IPS DF 6.9 (cell line): ENCODE data around the gene ACTL6B.

Experiments
- DNase-seq: peaks from one replicate; pipeline ENCODE4 v3.0.0-alpha.2; 2013; ENCODE audit warnings: low read depth, low spot score
- H3K27ac ChIP-seq: one replicate; pipeline ENCODE4 v1.5.1; 2013; ENCODE audit warnings: low read length, control low read depth
- H3K27me3 ChIP-seq: 2 replicates; pipeline ENCODE4 v1.6.1; 2013; ENCODE audit warnings: mild to moderate bottlenecking, low read length; ENCODE audit not compliant: control insufficient read depth, insufficient read depth
- H3K36me3 ChIP-seq: 2 replicates; pipeline ENCODE4 v1.6.1; 2013; ENCODE audit warnings: low read length; ENCODE audit not compliant: control insufficient read depth, insufficient read depth
- H3K4me1 ChIP-seq: 2 replicates; pipeline ENCODE4 v1.6.1; 2013; ENCODE audit warnings: low read length; ENCODE audit not compliant: control insufficient read depth, insufficient read depth
- H3K4me3 ChIP-seq: 2 replicates; pipeline ENCODE4 v1.5.1; 2013; ENCODE audit warnings: mild to moderate bottlenecking, low read length
- H3K9me3 ChIP-seq: 2 replicates; pipeline ENCODE4 v1.6.1; 2013; ENCODE audit warnings: low read length, inconsistent platforms; ENCODE audit not compliant: control insufficient read depth, insufficient read depth
- WGBS: extraction: QIAGEN DNeasy Blood & Tissue Kit; methylation state at CpG from one replicate; pipeline ENCODE4 v1.1.7; 2013; ENCODE audit warnings: mixed read lengths, missing lambda C conversion rate; ENCODE audit not compliant: insufficient read length, insufficient coverage; 5-methylcytosine and 5-hydroxymethylcytosine counted together

Gene ACTL6B

GRCh38 chr7:100609958-100610357, 46.3 kb downstream of the ACTL6B start:
- no peaks in the 10 kb centered on the region for H3K9me3 ChIP-seq
- H3K4me3 ChIP-seq = no peak overlapping the region
- no peaks in the 10 kb centered on the region for H3K27me3 ChIP-seq
- H3K4me1 ChIP-seq = peaks cover 3% of the 10 kb centered on the region
- DNase-seq = no peak
- H3K27ac ChIP-seq = no peak overlapping the region
- 0 out of 2 replicates have a peak, but pooled peaks cover 5% of the 10 kb centered on the region for H3K36me3 ChIP-seq
- no CpG with 5 or more reads among the region's 5 CpGs for WGBS

- H3K4me1 ChIP-seq = no peaks in the 10 kb centered on the region; the same call in none of the 2 replicates
- H3K4me3 ChIP-seq = no peak overlapping the region
- no peak for DNase-seq
- no peak overlapping the region for H3K27ac ChIP-seq
- no CpG with 5 or more reads among the region's 8 CpGs for WGBS
- no peaks in the 10 kb centered on the region for H3K9me3 ChIP-seq
- H3K27me3 ChIP-seq = no peaks in the 10 kb centered on the region
- 0 out of 2 replicates have a peak, but pooled peaks cover 5% of the 10 kb centered on the region for H3K36me3 ChIP-seq
Measured at GRCh38 chr7:100607111-100607510, 49.1 kb downstream of the ACTL6B start.

- H3K27me3 ChIP-seq = no peaks in the 10 kb centered on the region
- no CpG with 5 or more reads among the region's 12 CpGs for WGBS
- no peaks in the 10 kb centered on the region; the same call in none of the 2 replicates for H3K4me1 ChIP-seq
- 0 out of 2 replicates have a peak, but pooled peaks cover 5% of the 10 kb centered on the region for H3K36me3 ChIP-seq
- H3K4me3 ChIP-seq = no peak overlapping the region
- H3K27ac ChIP-seq = no peak overlapping the region
- H3K9me3 ChIP-seq = no peaks in the 10 kb centered on the region
- DNase-seq = no peak
Measured at GRCh38 chr7:100606313-100606712, 49.9 kb downstream of the ACTL6B start.

GRCh38 chr7:100604976-100605911, 51.0 kb downstream of the ACTL6B start:
- Histone ChIP-seq H3K27ac (no peak overlapping the region), H3K36me3 (0 out of 2 replicates have a peak, but pooled peaks cover 5% of the 10 kb centered on the region), H3K4me1 (peaks cover 3% of the 10 kb centered on the region), H3K4me3 (peak overlapping the region; percentile 46; the same call in 1 of the 2 replicates), H3K27me3 (no peaks in the 10 kb centered on the region), H3K9me3 (no peaks in the 10 kb centered on the region)
- WGBS = no CpG with 5 or more reads among the region's 68 CpGs
- no peak for DNase-seq

GRCh38 chr7:100604028-100604975, 51.9 kb downstream of the ACTL6B start:
- no peak overlapping the region for H3K27ac ChIP-seq
- H3K4me3 ChIP-seq = peak overlapping the region; percentile 46; the same call in 1 of the 2 replicates
- no peaks in the 10 kb centered on the region for H3K27me3 ChIP-seq
- H3K9me3 ChIP-seq = no peaks in the 10 kb centered on the region
- H3K36me3 ChIP-seq = 0 out of 2 replicates have a peak, but pooled peaks cover 5% of the 10 kb centered on the region
- no peak for DNase-seq
- WGBS = no CpG with 5 or more reads among the region's 70 CpGs
- H3K4me1 ChIP-seq = peaks cover 3% of the 10 kb centered on the region

- Histone ChIP-seq H3K4me3 (peak overlapping the region; percentile 39; the same call in 1 of the 2 replicates), H3K4me1 (peaks cover 3% of the 10 kb centered on the region), H3K27ac (no peak overlapping the region), H3K27me3 (no peaks in the 10 kb centered on the region), H3K9me3 (no peaks in the 10 kb centered on the region), H3K36me3 (0 out of 2 replicates have a peak, but pooled peaks cover 5% of the 10 kb centered on the region)
- no CpG with 5 or more reads among the region's 10 CpGs for WGBS
- no peak for DNase-seq
Measured at GRCh38 chr7:100603726-100604027, 52.6 kb downstream of the ACTL6B start.

GRCh38 chr7:100602889-100603725, 53.1 kb downstream of the ACTL6B start:
- Histone ChIP-seq H3K4me3 (peak overlapping the region; percentile 39; the same call in 1 of the 2 replicates), H3K36me3 (0 out of 2 replicates have a peak, but pooled peaks cover 5% of the 10 kb centered on the region), H3K4me1 (peaks cover 3% of the 10 kb centered on the region), H3K27me3 (no peaks in the 10 kb centered on the region), H3K27ac (no peak overlapping the region), H3K9me3 (no peaks in the 10 kb centered on the region)
- DNase-seq = no peak
- WGBS = no CpG with 5 or more reads among the region's 21 CpGs

- no peaks in the 10 kb centered on the region for H3K27me3 ChIP-seq
- DNase-seq = no peak
- WGBS = no CpG with 5 or more reads among the region's 9 CpGs
- H3K9me3 ChIP-seq = no peaks in the 10 kb centered on the region
- H3K27ac ChIP-seq = no peak overlapping the region
- H3K36me3 ChIP-seq = no peaks in the 10 kb centered on the region
- no peak overlapping the region for H3K4me3 ChIP-seq
- peaks cover 3% of the 10 kb centered on the region; the same call in 1 of the 2 replicates for H3K4me1 ChIP-seq
Measured at GRCh38 chr7:100600730-100601038, 55.6 kb downstream of the ACTL6B start.

- DNase-seq = no peak
- Histone ChIP-seq H3K27me3 (no peaks in the 10 kb centered on the region), H3K9me3 (no peaks in the 10 kb centered on the region), H3K4me3 (no peak overlapping the region), H3K36me3 (no peaks in the 10 kb centered on the region), H3K27ac (no peak overlapping the region), H3K4me1 (peaks cover 3% of the 10 kb centered on the region; the same call in 1 of the 2 replicates)
- no CpG with 5 or more reads among the region's 18 CpGs for WGBS
Measured at GRCh38 chr7:100599911-100600729, 56.1 kb downstream of the ACTL6B start.
